ENCODE data around the gene TMEFF2. TPM values are rescaled to one million over a fixed set of nuclear protein-coding genes. Genes with fewer than 3 reads are reported as not detected.

The TMEFF2 gene
- total and polyA plus RNA-seq, 9 donors = 7.7 to 35.3 (median 28.2) TPM

GRCh38 chr2:191965733-191966132, 229.0 kb downstream of the TMEFF2 start:
- H3K4me3 ChIP-seq (ENCODE audit: low read length) = no peak overlapping the region

GRCh38 chr2:191961556-191961955, 233.2 kb downstream of the TMEFF2 start:
- Histone ChIP-seq H3K27me3 (ENCODE audit: control insufficient read depth, insufficient read depth, low read length) (no peaks in the 10 kb centered on the region), H3K4me1 (ENCODE audit: control insufficient read depth, insufficient read depth, low read length) (no peaks in the 10 kb centered on the region), H3K9me3 (replicated peaks; ENCODE audit: control insufficient read depth, low read depth, low read length) (no peaks in the 10 kb centered on the region), H3K4me3 (ENCODE audit: low read length) (no peak overlapping the region), H3K36me3 (ENCODE audit: control insufficient read depth, insufficient read depth, low read length) (no peaks in the 10 kb centered on the region), H3K27ac (ENCODE audit: low read length) (no peak overlapping the region)
- DNase-seq = no peak
- WGBS (ENCODE audit: insufficient coverage) = no CpG with 5 or more reads among the region's 1 CpG

More at GRCh38 chr2:191965733-191966132, 229.0 kb downstream of the TMEFF2 start:
- Histone ChIP-seq H3K36me3 (ENCODE audit: control insufficient read depth, insufficient read depth, low read length) (no peaks in the 10 kb centered on the region), H3K9me3 (replicated peaks; ENCODE audit: control insufficient read depth, low read depth, low read length) (no peaks in the 10 kb centered on the region), H3K4me1 (ENCODE audit: control insufficient read depth, insufficient read depth, low read length) (no peaks in the 10 kb centered on the region), H3K27me3 (ENCODE audit: control insufficient read depth, insufficient read depth, low read length) (no peaks in the 10 kb centered on the region), H3K27ac (ENCODE audit: low read length) (no peak overlapping the region)
- 48% methylated on average over 1 of the region's 4 CpGs for WGBS (ENCODE audit: insufficient coverage)
- DNase-seq = no peak

- DNase-seq = no peak
Measured at GRCh38 chr2:191959209-191959608, 235.5 kb downstream of the TMEFF2 start.

GRCh38 chr2:191957996-191958860, 236.5 kb downstream of the TMEFF2 start:
- Histone ChIP-seq H3K4me1 (ENCODE audit: control insufficient read depth, insufficient read depth, low read length) (no peaks in the 10 kb centered on the region), H3K36me3 (ENCODE audit: control insufficient read depth, insufficient read depth, low read length) (no peaks in the 10 kb centered on the region), H3K9me3 (replicated peaks; ENCODE audit: control insufficient read depth, low read depth, low read length) (no peaks in the 10 kb centered on the region), H3K4me3 (ENCODE audit: low read length) (no peak overlapping the region), H3K27ac (ENCODE audit: low read length) (no peak overlapping the region), H3K27me3 (ENCODE audit: control insufficient read depth, insufficient read depth, low read length) (no peaks in the 10 kb centered on the region)
- DNase-seq = no peak
- 60% methylated on average over 4 of the region's 7 CpGs for WGBS (ENCODE audit: insufficient coverage)

More at GRCh38 chr2:191959209-191959608, 235.5 kb downstream of the TMEFF2 start:
- H3K27me3 ChIP-seq (ENCODE audit: control insufficient read depth, insufficient read depth, low read length) = no peaks in the 10 kb centered on the region
- no peaks in the 10 kb centered on the region for H3K36me3 ChIP-seq (ENCODE audit: control insufficient read depth, insufficient read depth, low read length)
- no peaks in the 10 kb centered on the region for H3K9me3 ChIP-seq (replicated peaks; ENCODE audit: control insufficient read depth, low read depth, low read length)
- no peaks in the 10 kb centered on the region for H3K4me1 ChIP-seq (ENCODE audit: control insufficient read depth, insufficient read depth, low read length)
- H3K27ac ChIP-seq (ENCODE audit: low read length) = no peak overlapping the region
- no peak overlapping the region for H3K4me3 ChIP-seq (ENCODE audit: low read length)

GRCh38 chr2:191954451-191954850, 240.3 kb downstream of the TMEFF2 start:
- no peak for DNase-seq
- H3K4me3 ChIP-seq (ENCODE audit: low read length) = no peak overlapping the region
- H3K27ac ChIP-seq (ENCODE audit: low read length) = no peak overlapping the region
- H3K4me1 ChIP-seq (ENCODE audit: control insufficient read depth, insufficient read depth, low read length) = no peaks in the 10 kb centered on the region
- H3K36me3 ChIP-seq (ENCODE audit: control insufficient read depth, insufficient read depth, low read length) = no peaks in the 10 kb centered on the region
- no CpG with 5 or more reads among the region's 2 CpGs for WGBS (ENCODE audit: insufficient coverage)
- no peaks in the 10 kb centered on the region for H3K9me3 ChIP-seq (replicated peaks; ENCODE audit: control insufficient read depth, low read depth, low read length)
- no peaks in the 10 kb centered on the region for H3K27me3 ChIP-seq (ENCODE audit: control insufficient read depth, insufficient read depth, low read length)

GRCh38 chr2:191952515-191953270, 242.0 kb downstream of the TMEFF2 start:
- Histone ChIP-seq H3K4me1 (ENCODE audit: control insufficient read depth, insufficient read depth, low read length) (no peaks in the 10 kb centered on the region), H3K4me3 (ENCODE audit: low read length) (no peak overlapping the region), H3K9me3 (replicated peaks; ENCODE audit: control insufficient read depth, low read depth, low read length) (no peaks in the 10 kb centered on the region), H3K27me3 (ENCODE audit: control insufficient read depth, insufficient read depth, low read length) (no peaks in the 10 kb centered on the region), H3K27ac (ENCODE audit: low read length) (no peak overlapping the region), H3K36me3 (ENCODE audit: control insufficient read depth, insufficient read depth, low read length) (no peaks in the 10 kb centered on the region)
- 80% methylated on average over 5 of the region's 8 CpGs for WGBS (ENCODE audit: insufficient coverage)
- DNase-seq = no peak

- Histone ChIP-seq H3K4me1 (ENCODE audit: control insufficient read depth, insufficient read depth, low read length) (no peaks in the 10 kb centered on the region), H3K27me3 (ENCODE audit: control insufficient read depth, insufficient read depth, low read length) (no peaks in the 10 kb centered on the region), H3K4me3 (ENCODE audit: low read length) (no peak overlapping the region), H3K9me3 (replicated peaks; ENCODE audit: control insufficient read depth, low read depth, low read length) (no peaks in the 10 kb centered on the region), H3K36me3 (ENCODE audit: control insufficient read depth, insufficient read depth, low read length) (no peaks in the 10 kb centered on the region), H3K27ac (ENCODE audit: low read length) (no peak overlapping the region)
- WGBS (ENCODE audit: insufficient coverage) = no CpG with 5 or more reads among the region's 1 CpG
- DNase-seq = no peak
Measured at GRCh38 chr2:191951832-191952231, 242.9 kb downstream of the TMEFF2 start.

- 71% methylated on average over 1 of the region's 1 CpG for WGBS (ENCODE audit: insufficient coverage)
Measured at GRCh38 chr2:191951376-191951775, 243.4 kb downstream of the TMEFF2 start.

GRCh38 chr2:191950132-191950874, 244.4 kb downstream of the TMEFF2 start:
- Histone ChIP-seq H3K9me3 (replicated peaks; ENCODE audit: control insufficient read depth, low read depth, low read length) (no peaks in the 10 kb centered on the region), H3K27me3 (ENCODE audit: control insufficient read depth, insufficient read depth, low read length) (no peaks in the 10 kb centered on the region), H3K4me1 (ENCODE audit: control insufficient read depth, insufficient read depth, low read length) (no peaks in the 10 kb centered on the region), H3K4me3 (ENCODE audit: low read length) (no peak overlapping the region), H3K36me3 (ENCODE audit: control insufficient read depth, insufficient read depth, low read length) (no peaks in the 10 kb centered on the region), H3K27ac (ENCODE audit: low read length) (no peak overlapping the region)
- DNase-seq = no peak
- WGBS (ENCODE audit: insufficient coverage) = no CpG with 5 or more reads among the region's 3 CpGs

More at GRCh38 chr2:191951376-191951775, 243.4 kb downstream of the TMEFF2 start:
- Histone ChIP-seq H3K4me3 (ENCODE audit: low read length) (no peak overlapping the region), H3K4me1 (ENCODE audit: control insufficient read depth, insufficient read depth, low read length) (no peaks in the 10 kb centered on the region), H3K9me3 (replicated peaks; ENCODE audit: control insufficient read depth, low read depth, low read length) (no peaks in the 10 kb centered on the region), H3K27ac (ENCODE audit: low read length) (no peak overlapping the region), H3K36me3 (ENCODE audit: control insufficient read depth, insufficient read depth, low read length) (no peaks in the 10 kb centered on the region), H3K27me3 (ENCODE audit: control insufficient read depth, insufficient read depth, low read length) (no peaks in the 10 kb centered on the region)
- no peak for DNase-seq

GRCh38 chr2:191947235-191947634, 247.5 kb downstream of the TMEFF2 start:
- Histone ChIP-seq H3K4me1 (ENCODE audit: control insufficient read depth, insufficient read depth, low read length) (peaks cover 2% of the 10 kb centered on the region), H3K9me3 (replicated peaks; ENCODE audit: control insufficient read depth, low read depth, low read length) (no peaks in the 10 kb centered on the region), H3K27me3 (ENCODE audit: control insufficient read depth, insufficient read depth, low read length) (no peaks in the 10 kb centered on the region), H3K27ac (ENCODE audit: low read length) (no peak overlapping the region), H3K4me3 (ENCODE audit: low read length) (no peak overlapping the region), H3K36me3 (ENCODE audit: control insufficient read depth, insufficient read depth, low read length) (no peaks in the 10 kb centered on the region)
- 100% methylated on average over 6 of the region's 6 CpGs for WGBS (ENCODE audit: insufficient coverage)
- no peak for DNase-seq
